Measurements from ENCODE around the gene KMO. TPM values are rescaled to one million over a fixed set of nuclear protein-coding genes. Genes with fewer than 3 reads are reported as not detected.

KMO gene
- total and polyA plus RNA-seq, 2 of the 13 experiments (the other 11 are each of a cell fraction or from before 2014, with no cell fraction given): 0.01 TPM; not detected in 1

DNA sequence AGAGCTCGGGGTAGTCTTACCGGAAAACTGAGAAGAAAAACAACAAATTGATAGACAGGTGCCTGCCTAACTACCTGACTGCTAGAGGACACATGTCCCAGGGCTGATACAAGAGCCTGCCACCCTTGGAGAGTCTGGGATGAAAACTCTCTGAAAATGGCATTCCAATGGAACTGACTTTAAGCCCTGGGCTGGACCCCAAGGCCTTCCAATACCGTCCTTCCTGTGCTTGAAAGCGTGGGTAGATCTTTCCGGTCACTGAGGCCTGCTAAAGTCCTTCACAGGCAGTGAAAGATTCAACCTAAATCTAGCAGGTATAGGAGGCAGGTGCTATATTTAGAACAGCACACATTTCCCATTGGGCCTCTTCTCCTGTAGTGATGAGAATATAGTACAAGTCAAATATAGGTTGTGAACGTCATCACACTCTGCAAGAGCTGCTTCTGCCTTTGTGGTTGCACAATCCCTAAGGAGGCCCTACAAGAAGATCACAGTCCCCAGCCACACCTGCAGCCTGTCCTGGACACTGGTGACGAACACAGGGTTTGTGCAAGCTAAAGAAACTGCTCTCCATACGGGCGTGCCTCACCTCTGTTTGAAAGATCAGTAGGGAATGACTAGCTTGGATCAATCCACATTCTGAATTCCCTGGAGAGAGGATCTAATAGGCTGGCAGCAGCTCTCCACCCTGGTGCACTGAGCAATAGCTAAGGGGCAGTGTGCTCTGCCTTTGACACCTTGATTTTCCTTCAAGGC is 108.9 kb downstream of the KMO start (continued):
- TF ChIP-seq ZNF501 (CRISPR knock-in tag; IDR thresholded peaks at IDR 0.05): peak; percentile 68
- TF ChIP-seq ZNF546 (CRISPR knock-in tag; conservative IDR thresholded peaks at IDR 0.05): no peak
- TF ChIP-seq, protein P1, sequence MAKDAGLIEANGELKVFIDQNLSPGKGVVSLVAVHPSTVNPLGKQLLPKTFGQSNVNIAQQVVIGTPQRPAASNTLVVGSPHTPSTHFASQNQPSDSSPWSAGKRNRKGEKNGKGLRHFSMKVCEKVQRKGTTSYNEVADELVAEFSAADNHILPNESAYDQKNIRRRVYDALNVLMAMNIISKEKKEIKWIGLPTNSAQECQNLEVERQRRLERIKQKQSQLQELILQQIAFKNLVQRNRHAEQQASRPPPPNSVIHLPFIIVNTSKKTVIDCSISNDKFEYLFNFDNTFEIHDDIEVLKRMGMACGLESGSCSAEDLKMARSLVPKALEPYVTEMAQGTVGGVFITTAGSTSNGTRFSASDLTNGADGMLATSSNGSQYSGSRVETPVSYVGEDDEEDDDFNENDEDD (CRISPR knock-in tag; IDR thresholded peaks at IDR 0.05; ENCODE audit: borderline replicate concordance): 0 out of 2 replicates have a peak, but pooled peaks have one; percentile 20
- TF ChIP-seq, protein P2, sequence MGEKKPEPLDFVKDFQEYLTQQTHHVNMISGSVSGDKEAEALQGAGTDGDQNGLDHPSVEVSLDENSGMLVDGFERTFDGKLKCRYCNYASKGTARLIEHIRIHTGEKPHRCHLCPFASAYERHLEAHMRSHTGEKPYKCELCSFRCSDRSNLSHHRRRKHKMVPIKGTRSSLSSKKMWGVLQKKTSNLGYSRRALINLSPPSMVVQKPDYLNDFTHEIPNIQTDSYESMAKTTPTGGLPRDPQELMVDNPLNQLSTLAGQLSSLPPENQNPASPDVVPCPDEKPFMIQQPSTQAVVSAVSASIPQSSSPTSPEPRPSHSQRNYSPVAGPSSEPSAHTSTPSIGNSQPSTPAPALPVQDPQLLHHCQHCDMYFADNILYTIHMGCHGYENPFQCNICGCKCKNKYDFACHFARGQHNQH (CRISPR knock-in tag; IDR thresholded peaks at IDR 0.05): 0 out of 2 replicates have a peak, but pooled peaks have one; percentile 12
- TF ChIP-seq SMYD3 (CRISPR knock-in tag; IDR thresholded peaks at IDR 0.05): no peak
- TF ChIP-seq KLF9 (CRISPR knock-in tag; IDR thresholded peaks at IDR 0.05; ENCODE audit: low read depth): no peak
- peak; percentile 79 for TF ChIP-seq ZSCAN25 (CRISPR knock-in tag; IDR thresholded peaks at IDR 0.05)
- TF ChIP-seq SALL2 (CRISPR knock-in tag; IDR thresholded peaks at IDR 0.05): no peak
- TF ChIP-seq MTA1 (CRISPR knock-in tag; IDR thresholded peaks at IDR 0.05; ENCODE audit: borderline replicate concordance): no peak
- TF ChIP-seq, protein P3, sequence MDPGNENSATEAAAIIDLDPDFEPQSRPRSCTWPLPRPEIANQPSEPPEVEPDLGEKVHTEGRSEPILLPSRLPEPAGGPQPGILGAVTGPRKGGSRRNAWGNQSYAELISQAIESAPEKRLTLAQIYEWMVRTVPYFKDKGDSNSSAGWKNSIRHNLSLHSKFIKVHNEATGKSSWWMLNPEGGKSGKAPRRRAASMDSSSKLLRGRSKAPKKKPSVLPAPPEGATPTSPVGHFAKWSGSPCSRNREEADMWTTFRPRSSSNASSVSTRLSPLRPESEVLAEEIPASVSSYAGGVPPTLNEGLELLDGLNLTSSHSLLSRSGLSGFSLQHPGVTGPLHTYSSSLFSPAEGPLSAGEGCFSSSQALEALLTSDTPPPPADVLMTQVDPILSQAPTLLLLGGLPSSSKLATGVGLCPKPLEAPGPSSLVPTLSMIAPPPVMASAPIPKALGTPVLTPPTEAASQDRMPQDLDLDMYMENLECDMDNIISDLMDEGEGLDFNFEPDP (CRISPR knock-in tag; conservative IDR thresholded peaks at IDR 0.05): 0 out of 2 replicates have a peak, but pooled peaks have one; percentile 56
- TF ChIP-seq CREM (IDR thresholded peaks at IDR 0.05): 0 out of 2 replicates have a peak, but pooled peaks have one; percentile 17
- no peak for TF ChIP-seq CREM (CRISPR knock-in tag; IDR thresholded peaks at IDR 0.05)
- no peak for TF ChIP-seq HIVEP1 (CRISPR knock-in tag; IDR thresholded peaks at IDR 0.05)
- TF ChIP-seq ZNF556 (CRISPR knock-in tag; IDR thresholded peaks at IDR 0.05; ENCODE audit: borderline replicate concordance): 0 out of 2 replicates have a peak, but pooled peaks have one; percentile 8
- TF ChIP-seq ZNF510 (CRISPR knock-in tag; IDR thresholded peaks at IDR 0.05; ENCODE audit: low read depth): peak; percentile 80; the same call in 1 of the 2 replicates
- no peak; the same call in 1 of the 2 replicates for TF ChIP-seq ZFP90 (CRISPR knock-in tag; IDR thresholded peaks at IDR 0.05; ENCODE audit: borderline replicate concordance)
- no peak for TF ChIP-seq BRCA1 (CRISPR knock-in tag; IDR thresholded peaks at IDR 0.05)
- TF ChIP-seq BRD4 (CRISPR knock-in tag; IDR thresholded peaks at IDR 0.05): no peak
- TF ChIP-seq AKAP8 (CRISPR knock-in tag; IDR thresholded peaks at IDR 0.05): no peak
- TF ChIP-seq ZNF256 (CRISPR knock-in tag; conservative IDR thresholded peaks at IDR 0.05): no peak
- no peak for TF ChIP-seq ZNF883 (CRISPR knock-in tag; IDR thresholded peaks at IDR 0.05; ENCODE audit: not compliant biosample characterization)
- 0 out of 2 replicates have a peak, but pooled peaks have one; percentile 28 for TF ChIP-seq ZBTB8A (CRISPR knock-in tag; IDR thresholded peaks at IDR 0.05; ENCODE audit: borderline replicate concordance, low read depth)
- TF ChIP-seq, protein P4, sequence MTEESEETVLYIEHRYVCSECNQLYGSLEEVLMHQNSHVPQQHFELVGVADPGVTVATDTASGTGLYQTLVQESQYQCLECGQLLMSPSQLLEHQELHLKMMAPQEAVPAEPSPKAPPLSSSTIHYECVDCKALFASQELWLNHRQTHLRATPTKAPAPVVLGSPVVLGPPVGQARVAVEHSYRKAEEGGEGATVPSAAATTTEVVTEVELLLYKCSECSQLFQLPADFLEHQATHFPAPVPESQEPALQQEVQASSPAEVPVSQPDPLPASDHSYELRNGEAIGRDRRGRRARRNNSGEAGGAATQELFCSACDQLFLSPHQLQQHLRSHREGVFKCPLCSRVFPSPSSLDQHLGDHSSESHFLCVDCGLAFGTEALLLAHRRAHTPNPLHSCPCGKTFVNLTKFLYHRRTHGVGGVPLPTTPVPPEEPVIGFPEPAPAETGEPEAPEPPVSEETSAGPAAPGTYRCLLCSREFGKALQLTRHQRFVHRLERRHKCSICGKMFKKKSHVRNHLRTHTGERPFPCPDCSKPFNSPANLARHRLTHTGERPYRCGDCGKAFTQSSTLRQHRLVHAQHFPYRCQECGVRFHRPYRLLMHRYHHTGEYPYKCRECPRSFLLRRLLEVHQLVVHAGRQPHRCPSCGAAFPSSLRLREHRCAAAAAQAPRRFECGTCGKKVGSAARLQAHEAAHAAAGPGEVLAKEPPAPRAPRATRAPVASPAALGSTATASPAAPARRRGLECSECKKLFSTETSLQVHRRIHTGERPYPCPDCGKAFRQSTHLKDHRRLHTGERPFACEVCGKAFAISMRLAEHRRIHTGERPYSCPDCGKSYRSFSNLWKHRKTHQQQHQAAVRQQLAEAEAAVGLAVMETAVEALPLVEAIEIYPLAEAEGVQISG (CRISPR knock-in tag; IDR thresholded peaks at IDR 0.05): no peak

Data from HepG2 (cell line).